Activated gamma-delta T cell (primary cell): ENCODE measurements around the gene ABCC3.

ENCODE experiments used
- DNase-seq: peaks from one replicate; lab custom pipeline; 2025; lab: John Stamatoyannopoulos, UW

Gene ABCC3

DNA sequence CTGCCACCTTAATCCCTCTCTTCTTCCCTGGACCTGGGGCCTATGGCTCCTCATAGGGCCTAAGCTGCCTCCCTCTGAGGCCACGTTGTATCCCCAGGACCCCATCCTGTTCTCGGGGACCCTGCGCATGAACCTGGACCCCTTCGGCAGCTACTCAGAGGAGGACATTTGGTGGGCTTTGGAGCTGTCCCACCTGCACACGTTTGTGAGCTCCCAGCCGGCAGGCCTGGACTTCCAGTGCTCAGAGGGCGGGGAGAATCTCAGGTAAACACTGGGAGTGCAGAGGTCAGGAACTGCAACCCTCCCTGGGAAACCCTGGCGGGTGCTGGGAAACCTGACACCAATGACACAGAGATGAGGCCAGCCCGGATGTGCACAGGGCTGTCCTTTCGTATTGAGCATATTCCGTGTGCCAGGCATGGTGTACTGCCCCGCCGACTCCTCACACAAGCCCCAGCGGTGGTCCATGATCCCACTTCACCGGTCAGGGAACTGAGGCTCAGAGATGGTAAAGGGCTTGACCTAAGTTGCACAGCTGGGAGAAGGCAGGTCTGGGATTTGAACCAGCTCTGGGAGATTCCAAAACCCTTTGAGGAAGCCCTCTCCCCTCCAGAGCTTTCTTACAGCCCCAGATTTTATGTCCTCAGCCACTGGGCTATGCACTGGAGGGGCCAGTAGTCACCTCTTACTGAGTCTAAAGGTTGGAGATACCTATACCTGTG, 50.1 kb downstream of the ABCC3 start:
- DNase-seq, result no peak

DNA sequence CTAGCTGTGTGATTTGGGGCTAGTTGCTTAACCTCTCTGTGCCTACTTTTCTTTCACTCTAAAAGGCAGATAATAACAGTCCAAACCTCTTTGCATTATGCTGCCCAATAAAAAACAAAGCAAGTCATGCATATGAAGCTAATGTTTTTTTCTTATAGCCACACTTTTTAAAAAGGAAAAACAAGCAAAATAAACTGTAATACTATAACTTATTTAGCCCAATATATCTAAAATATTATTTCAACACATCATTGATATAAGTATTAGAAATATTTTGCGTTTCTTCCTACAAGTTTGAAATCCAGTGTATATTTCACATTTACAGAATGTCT, 50.6 kb downstream of the ABCC3 start:
- DNase-seq, result no peak

DNA sequence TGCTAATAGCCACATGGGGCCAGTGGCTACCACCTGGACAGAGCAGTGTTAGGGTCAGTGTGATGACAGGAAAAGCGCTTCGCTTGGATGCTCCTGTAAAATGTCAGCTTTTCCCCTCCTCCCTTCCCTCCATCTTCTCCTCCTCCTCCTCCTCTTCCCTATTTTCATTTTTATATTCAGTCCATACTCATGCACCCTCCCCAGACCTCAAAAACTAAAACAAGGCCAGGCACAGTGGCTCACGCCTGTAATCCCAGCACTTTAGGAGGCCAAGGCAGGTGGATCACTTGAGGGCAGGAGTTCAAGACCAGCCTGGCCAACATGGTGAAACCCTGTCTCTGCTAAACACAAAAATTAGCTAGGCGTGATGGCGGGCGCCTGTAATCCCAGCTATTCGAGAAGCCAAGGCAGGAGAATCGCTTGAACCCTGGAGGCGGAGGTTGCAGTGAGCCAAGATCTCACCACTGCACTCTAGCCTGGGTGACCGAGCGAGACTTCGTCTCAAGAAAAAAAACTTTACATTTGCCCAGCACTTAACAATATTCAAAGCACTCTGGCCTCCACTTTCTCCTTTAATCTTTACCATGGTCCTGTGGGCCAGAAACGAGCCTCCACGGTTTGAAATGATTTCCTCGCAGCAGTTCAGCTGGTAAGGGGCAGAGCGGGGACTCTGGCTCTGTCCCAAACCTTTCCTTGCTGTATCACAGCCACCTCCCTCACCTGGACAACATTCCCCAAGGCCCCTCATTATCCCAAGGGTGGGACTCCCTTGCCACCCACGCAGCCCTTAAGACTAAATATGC, 51.2 kb downstream of the ABCC3 start:
- no peak for DNase-seq

DNA sequence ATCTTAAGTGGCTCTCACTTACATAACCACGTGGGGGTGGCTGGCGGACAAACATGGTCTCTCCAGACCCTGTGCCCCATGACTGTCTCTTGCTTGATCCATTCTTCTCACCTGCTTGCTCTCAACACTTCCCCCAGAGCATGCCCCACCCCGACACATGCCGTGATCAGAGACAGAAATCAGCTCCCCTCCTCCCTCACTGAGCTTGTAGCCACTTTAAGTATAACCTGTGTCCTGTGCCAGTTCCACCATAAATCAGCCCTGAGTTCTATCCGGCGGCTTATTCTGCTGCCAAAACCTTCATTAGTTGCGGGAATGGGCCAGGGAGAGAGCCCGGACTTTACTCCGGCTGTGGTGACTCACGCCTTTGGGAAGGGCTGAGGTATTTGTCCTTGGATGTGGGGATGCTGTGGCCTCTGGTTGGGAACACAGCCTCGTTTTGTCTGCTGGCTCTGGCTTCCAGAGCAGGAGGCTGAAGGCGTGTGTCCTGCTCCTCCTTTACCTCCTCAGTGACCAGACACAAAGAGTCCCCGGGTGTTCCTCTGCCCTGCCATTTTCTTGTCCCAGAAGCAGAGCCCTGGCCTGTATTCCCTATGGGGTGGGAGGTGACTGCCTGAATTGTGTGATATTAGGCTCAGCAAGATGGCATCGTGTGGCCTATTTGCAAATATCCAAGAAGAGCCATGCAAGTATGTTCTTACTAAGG, 52.0 kb downstream of the ABCC3 start:
- DNase-seq, result no peak

DNA sequence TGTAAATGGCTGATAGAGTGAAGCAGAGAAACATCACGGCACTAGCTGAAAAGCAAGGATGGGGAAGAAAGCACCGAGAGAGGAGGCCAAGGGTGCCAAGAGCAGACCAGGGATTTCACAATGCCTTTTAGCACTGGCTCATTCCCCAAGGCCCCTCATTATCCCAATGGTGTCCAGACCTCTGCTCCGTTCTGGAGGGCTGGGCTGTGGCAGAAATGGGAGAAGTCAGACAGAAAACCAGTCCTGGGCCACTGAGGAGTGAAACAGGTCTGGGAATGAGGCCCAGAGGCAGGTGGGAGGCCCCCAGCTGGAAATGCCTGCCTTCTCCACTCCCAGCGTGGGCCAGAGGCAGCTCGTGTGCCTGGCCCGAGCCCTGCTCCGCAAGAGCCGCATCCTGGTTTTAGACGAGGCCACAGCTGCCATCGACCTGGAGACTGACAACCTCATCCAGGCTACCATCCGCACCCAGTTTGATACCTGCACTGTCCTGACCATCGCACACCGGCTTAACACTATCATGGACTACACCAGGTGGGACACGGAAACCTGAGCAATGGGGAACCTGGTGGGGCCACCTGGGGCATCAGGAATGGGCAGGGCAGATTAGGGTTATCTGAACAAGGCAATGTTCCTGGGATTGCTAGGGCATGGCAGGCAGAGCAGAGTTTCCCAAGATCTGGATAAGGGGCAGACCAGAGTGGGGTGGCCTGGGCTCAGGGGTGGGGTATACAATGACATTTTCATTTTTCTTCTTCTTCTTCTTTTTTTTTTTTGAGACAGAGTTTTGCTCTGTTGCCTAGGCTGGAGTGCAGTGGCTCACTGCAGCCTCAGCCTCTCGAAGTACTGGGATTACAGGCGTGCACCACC, 52.8 kb downstream of the ABCC3 start:
- DNase-seq, result no peak

DNA sequence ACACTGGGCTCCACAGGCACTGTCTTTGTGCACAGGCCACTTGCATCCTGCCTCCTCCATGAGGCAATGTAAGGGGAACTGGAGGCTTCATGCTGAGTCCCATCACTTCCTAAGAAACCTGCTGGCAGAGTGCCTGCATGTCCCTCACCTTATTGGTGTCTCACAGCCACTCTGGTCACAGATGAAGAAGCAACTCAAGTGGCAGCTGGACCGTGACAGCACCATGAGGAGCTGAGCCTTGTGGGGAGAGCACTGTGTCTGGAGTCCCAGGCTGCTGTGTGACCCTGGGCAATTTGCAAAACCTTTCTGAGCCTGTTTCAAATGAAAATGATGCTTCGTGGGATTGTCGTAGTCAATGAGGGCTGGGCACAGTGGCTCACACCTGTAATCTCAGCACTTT, 53.6 kb downstream of the ABCC3 start:
- DNase-seq, result no peak

DNA sequence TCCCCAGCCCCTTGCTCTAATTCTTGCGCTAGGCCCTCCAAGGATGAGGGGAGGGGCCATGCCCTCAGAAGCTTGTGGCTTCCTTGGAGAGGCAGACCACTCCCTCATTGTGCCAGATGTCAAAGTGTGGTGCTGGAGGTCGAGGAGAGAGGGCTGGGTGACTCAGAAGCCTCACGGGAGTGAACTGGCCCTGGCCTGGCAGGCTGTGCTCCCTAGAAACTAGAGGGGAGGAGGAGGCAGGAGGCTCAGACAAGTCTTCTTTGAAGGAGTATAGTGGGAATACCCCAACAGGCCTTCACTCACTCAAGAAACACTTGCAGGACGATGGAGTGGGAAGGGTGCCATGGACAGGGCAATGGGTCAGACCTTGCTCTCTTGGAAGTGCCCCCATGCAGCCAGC, 54.6 kb downstream of the ABCC3 start:
- DNase-seq, result no peak

DNA sequence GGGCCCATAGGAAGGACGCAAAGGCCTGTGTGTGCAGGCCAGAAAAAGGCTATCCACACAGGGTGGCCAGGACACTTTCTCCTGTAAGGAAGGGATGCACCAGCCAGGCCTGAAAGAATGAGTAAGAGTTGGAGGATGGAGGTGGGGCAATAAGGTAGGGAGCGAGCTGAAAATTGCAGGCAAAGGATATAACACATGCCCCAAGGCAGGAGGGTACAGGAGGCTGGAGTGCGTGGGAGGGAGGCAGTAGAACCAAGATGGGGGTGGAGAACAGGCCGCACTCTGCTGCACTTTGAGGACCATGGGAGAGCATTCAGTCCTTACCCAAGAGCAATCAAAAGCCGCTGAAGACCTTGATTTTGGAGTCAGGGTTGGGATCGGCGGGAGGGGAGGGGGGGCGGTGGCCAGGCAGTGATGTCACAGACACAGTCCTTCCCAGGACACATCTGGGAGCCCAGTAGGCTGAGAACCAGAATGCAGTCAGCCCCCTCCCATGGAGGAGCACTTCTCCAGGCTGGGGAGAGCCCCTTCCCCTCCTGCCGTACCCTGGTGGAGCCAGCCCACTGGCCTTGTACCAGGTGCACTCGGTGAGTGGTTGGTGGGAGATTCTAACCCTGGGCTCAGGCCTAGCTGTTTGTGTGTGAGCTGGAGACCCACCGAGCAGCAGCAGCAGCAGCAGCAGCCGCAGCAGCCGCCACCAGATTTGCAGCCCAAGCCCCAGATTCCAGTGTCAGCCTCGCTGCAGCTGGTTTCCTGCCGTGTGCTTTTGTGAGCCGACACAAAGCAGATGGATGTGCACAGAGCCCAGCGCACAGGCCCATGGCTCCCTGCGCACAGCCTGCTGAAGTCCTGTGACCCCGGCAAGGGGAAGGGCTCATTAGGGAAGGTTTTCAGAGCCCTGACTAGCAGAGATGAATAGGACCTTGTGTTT, 55.5 kb downstream of the ABCC3 start:
- DNase-seq, result no peak

DNA sequence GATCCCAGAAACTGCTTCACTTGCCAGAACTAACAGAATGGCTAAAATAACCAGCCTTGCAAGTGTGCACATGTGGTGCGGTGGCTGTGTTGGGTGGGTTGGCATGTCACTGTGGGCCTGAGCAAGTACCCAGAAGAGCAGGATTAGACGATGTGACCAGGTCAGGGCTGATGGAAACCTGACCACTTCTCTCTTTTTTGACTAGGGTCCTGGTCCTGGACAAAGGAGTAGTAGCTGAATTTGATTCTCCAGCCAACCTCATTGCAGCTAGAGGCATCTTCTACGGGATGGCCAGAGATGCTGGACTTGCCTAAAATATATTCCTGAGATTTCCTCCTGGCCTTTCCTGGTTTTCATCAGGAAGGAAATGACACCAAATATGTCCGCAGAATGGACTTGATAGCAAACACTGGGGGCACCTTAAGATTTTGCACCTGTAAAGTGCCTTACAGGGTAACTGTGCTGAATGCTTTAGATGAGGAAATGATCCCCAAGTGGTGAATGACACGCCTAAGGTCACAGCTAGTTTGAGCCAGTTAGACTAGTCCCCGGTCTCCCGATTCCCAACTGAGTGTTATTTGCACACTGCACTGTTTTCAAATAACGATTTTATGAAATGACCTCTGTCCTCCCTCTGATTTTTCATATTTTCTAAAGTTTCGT, 56.3 kb downstream of the ABCC3 start:
- DNase-seq, result no peak

DNA sequence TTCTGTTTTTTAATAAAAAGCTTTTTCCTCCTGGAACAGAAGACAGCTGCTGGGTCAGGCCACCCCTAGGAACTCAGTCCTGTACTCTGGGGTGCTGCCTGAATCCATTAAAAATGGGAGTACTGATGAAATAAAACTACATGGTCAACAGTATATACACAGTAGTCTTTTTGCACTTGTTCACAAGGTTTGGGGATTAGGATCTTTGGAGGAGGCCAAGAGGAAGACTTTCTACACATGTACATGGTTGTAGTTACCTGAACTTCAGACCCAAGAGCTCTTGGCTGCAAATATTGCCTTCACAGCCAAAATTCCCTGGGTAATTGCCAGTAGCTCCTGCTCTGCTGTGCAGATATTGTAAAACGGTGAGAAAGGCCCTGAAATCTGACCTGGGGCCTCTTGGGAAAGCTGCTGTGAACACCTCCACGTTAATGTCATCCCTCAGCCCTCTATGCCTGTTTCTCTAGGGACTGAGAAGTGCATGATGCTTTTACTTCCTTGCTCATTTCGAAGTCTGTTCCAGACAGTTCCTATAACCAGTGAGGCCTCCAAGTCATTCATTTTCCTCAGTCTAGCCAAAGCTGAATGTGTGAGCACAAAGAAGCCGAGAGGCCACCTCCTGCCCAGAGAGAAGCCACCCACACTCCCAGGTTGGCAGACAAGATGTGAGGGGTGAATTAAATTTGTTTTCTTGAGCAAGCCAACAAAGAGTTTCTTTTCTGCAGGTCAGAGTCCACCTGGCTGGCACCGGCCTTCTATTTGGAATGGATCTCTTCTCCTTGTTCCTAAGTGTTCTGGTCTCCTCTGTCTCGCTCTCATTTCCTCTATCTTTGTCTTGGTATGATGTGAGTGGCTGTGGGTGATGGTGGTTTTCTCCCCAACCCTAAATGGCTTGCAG, 57.1 kb downstream of the ABCC3 start:
- no peak for DNase-seq

DNA sequence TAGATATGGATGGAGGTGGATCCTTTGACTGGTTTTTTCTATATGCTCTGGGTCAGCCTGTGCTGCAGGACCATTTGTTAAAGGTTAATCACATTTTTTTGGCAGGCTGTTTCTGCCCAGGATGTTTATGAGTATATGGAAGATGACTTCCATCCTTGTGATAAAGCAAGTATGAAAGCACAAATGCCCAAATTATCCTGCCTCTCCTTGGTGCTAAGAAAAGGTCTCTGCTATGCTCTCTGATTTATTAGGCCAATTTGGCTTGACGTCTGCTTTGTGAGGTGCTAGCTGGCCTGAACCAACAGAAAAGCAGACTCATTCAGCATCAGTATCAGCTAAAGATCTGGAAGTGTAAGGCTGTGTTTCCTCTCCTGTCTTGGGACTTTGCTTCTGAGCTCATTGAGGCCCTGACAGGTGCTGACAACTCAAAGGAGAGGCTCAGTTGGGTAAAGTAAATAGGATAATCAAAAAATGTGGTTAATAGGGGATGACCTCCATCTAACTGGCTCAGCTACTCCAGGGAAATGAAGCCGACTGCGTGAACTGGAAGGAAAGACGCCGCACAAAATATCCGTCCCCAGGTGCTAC, 57.9 kb downstream of the ABCC3 start:
- DNase-seq, result no peak

DNA sequence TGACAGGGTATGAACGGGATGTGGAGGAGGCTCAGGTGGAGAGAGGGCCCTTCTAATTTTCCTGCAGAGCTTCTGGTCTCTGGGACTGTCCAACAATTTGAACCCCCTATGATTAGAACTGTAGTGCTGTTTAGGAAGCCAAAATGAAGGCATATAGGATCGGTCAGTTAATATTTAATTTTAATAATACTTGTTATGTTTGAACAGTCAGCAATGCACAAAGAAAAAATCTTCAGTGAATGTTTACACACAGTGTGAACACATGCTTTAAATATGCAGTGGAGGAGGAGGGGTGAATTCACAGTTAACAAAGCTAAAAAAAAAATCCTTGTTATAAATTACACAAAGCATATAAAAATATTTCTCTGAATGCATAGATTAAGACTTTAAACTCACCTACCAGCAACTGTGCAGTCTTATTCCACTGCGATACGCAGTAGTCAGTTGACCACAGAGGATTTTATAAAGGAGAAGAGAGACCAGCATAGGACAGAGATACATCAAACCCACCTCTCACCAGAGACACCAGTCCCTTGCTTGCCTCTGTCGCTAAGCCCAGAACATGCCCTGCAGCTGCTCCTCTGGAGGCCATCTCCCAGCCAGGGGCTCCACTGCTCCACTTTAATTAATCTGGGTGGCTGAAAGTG, 58.5 kb downstream of the ABCC3 start:
- no peak for DNase-seq

DNA sequence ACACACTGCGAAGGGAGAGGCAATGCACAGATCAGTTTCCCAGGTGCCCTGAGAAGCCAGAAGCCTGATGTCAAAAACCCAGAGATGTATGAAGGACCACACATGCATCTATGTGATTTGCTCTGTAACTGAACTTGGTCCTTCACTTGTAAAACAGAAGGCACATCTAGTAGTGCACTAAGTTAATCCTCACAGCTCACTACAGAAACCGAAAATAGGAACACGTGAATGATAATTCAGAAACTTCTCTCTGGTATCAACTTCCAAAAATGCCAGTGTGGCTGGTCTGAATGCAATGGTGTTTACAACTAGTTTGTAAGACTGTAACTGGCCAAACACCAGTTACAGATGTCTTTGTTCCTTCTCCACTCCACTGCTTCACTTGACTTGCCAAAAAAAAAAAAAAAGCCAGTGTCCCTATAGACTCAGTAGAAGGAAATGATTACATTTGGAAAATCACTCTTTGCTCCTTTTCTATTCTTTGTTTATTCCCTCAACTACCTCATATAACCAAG, 61.7 kb downstream of the ABCC3 start:
- no peak for DNase-seq

DNA sequence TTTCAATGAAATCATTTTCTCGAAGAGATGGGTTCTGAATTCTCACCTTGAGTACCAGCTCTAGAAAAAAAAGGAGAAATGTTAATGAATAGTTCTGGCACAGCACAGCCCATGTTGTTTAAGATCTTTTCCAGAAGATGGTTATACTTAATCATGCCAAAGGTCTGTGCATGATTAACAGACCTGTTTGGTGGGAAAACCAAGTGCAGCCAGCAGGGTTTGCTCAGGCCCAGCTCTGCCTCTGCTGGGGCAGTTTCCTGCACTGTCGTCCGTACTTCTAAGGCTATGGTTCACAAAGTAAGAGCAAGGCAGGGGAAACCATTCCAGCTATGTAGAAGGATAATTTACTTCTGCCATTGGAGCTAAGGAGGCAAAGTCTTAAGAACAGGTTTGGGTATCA, 62.4 kb downstream of the ABCC3 start:
- no peak for DNase-seq

DNA sequence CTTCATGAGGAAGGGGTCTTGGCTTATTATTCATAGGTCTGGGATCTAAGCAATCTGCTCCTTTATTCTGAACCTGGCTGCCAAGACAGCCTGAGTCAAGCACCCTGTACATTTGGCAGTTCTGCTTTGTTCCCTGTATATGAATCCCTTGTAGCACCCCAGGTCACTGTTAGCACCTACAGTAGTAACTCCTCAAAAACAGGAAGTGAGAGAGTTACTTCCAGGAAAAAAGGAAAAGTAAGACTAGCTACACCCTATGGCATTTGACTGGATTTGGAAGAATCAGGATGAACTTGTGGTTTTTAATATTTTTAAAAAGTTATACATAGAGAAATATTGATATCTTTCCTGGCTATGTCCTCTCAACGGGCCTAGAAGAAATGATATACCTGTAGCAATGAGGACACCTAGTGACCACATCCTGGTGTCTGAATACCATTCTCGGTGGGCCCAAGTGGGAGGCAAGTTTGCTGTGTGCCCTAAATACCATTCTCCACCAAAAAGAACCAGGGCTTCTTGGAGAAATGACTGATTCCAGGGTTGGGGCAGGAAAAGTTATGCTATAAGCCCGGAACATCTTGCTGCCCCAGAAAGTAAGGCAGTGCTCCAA, 63.1 kb downstream of the ABCC3 start:
- DNase-seq, result no peak

DNA sequence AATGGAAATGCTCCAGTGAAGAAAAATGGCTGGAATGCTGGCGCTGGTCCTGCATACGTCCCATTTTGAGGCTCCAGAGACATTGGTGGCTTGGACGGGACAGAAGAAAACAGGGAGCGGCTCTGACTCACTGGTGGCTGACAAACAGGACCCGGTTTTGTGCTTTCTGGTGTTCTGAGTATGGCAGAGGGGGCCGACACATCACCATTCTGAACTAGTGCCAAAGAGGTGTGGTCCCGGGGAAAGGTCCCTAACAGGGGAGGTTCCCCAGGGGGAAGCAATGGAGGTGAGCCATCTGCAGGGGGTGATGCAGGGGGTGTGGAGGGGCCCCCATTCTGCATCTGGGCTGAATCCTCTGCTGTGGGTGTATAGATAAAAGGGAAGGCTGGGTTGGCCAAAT, 64.7 kb downstream of the ABCC3 start:
- no peak for DNase-seq

DNA sequence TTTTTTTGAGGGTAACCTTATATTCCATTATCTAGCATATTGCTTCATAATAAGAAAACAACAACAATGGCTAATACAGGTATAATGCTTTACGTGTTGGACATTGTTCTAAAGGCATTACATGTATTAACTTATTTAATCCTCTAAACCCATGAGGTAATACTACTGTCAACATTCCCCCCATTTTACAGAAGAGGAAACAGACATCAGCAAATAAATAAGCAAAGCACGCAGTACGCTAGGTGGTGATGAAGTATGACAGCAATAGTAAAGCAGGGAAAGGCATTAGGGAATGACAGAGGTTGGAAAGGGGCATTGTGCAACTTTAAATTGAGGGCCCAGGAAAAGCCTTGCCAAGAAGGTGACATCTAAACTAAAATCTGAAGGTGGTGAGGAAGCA, 68.5 kb downstream of the ABCC3 start:
- no peak for DNase-seq
